Esophagus mucosa (tissue), 1 donor: Measurements from ENCODE around the gene WASF2. TPM values are rescaled to one million over a fixed set of nuclear protein-coding genes. Genes with fewer than 3 reads are reported as not detected.

Source experiments
- ATAC-seq: fragments of 200-7000 bp; cut with Tn5 transposase; one replicate; pipeline ENCODE4 v1.9.1; 2020
- total RNA-seq: library from RNA; stranded (reverse); gene quantifications from one replicate; pipeline ENCODE4 v1.2.4, GENCODE V29; 2023
- donor health status: DM: yes; HTN: yes; CAD: no.

The WASF2 gene
- total RNA-seq, 1 donor from 2014 or later: 169 TPM

GRCh38 chr1:27372808-27373690 is 116.9 kb downstream of the WASF2 start:
- ATAC-seq: peak; percentile 30

- no peak for ATAC-seq
Observed at GRCh38 chr1:27372022-27372807, 117.8 kb downstream of the WASF2 start.

- no peak for ATAC-seq
Observed at GRCh38 chr1:27368869-27369582, 120.9 kb downstream of the WASF2 start.

- ATAC-seq: peak; percentile 0
Observed at GRCh38 chr1:27367160-27367650, 122.8 kb downstream of the WASF2 start.

GRCh38 chr1:27366411-27367159 is 123.4 kb downstream of the WASF2 start, which contains the start of gene MAP3K6:
MAP3K6 (minus strand) TSS chr1:27366961; CDS start chr1:27366597, 364 bp downstream.
- peak; percentile 74 for ATAC-seq

- ATAC-seq: peak; percentile 59
Observed at GRCh38 chr1:27366113-27366410, 123.9 kb downstream of the WASF2 start.

GRCh38 chr1:27365372-27366112 is 124.4 kb downstream of the WASF2 start:
- ATAC-seq: peak; percentile 77

- ATAC-seq: peak; percentile 16
Observed at GRCh38 chr1:27364696-27365371, 125.1 kb downstream of the WASF2 start.

- no peak for ATAC-seq
Observed at GRCh38 chr1:27363766-27364695, 125.9 kb downstream of the WASF2 start.

- no peak for ATAC-seq
Observed at GRCh38 chr1:27361553-27361952, 128.4 kb downstream of the WASF2 start.

GRCh38 chr1:27361044-27361402 is 128.9 kb downstream of the WASF2 start:
- ATAC-seq: no peak

GRCh38 chr1:27360159-27361043 is 129.6 kb downstream of the WASF2 start:
- ATAC-seq: no peak

GRCh38 chr1:27359822-27360158 is 130.2 kb downstream of the WASF2 start:
- ATAC-seq: no peak

- no peak for ATAC-seq
Observed at GRCh38 chr1:27358928-27359313, 131.0 kb downstream of the WASF2 start.

GRCh38 chr1:27358038-27358927 is 131.7 kb downstream of the WASF2 start:
- ATAC-seq: no peak

- ATAC-seq: peak; percentile 65
Observed at GRCh38 chr1:27357281-27358037, 132.5 kb downstream of the WASF2 start.
